Stimulated activated naive CD4-positive, alpha-beta T cell (primary cell): ENCODE measurements around the gene C16orf89.
A peak's percentile ranks its signal among the peaks of the same experiment; 100 is the strongest.
"Not testable (repeated sequence)": the region's sequence is repeated elsewhere in the genome, so short reads cannot be mapped to it uniquely, and the experiment has no call there.

Experiments
- DNase-seq, 6 experiments: peaks; one replicate each; lab custom pipeline; 2025; lab: John Stamatoyannopoulos, UW

C16orf89 gene

GRCh38 chr16:5060073-5060641, 5.6 kb downstream of the C16orf89 start:
- no peak for DNase-seq

GRCh38 chr16:5059386-5060072, 6.2 kb downstream of the C16orf89 start:
- DNase-seq = no peak

DNA sequence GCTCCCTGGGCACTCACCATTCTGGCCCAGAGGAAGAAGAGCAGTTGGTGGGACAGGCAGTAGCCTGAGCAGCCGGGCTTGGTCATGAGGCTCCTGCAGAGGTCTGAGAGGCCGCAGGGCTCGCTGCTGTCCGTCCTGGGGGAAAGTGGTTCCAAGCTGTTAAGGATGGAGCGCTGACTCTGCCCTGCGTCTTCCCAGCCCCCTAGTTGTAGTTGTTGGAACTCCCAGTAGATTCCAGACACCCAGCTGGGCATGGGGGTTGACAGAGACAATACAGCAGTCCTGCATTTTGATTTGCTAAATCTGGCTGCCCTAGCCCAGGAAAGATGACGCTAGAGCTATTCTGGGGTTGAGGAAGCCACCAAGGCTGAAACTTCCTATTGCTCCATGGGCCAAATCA, 7.3 kb downstream of the C16orf89 start:
- DNase-seq = no peak

GRCh38 chr16:5056352-5056751, 9.4 kb downstream of the C16orf89 start:
- DNase-seq = peak in 4 of 6 experiments; percentile 2 to 21 (median 12)

DNA sequence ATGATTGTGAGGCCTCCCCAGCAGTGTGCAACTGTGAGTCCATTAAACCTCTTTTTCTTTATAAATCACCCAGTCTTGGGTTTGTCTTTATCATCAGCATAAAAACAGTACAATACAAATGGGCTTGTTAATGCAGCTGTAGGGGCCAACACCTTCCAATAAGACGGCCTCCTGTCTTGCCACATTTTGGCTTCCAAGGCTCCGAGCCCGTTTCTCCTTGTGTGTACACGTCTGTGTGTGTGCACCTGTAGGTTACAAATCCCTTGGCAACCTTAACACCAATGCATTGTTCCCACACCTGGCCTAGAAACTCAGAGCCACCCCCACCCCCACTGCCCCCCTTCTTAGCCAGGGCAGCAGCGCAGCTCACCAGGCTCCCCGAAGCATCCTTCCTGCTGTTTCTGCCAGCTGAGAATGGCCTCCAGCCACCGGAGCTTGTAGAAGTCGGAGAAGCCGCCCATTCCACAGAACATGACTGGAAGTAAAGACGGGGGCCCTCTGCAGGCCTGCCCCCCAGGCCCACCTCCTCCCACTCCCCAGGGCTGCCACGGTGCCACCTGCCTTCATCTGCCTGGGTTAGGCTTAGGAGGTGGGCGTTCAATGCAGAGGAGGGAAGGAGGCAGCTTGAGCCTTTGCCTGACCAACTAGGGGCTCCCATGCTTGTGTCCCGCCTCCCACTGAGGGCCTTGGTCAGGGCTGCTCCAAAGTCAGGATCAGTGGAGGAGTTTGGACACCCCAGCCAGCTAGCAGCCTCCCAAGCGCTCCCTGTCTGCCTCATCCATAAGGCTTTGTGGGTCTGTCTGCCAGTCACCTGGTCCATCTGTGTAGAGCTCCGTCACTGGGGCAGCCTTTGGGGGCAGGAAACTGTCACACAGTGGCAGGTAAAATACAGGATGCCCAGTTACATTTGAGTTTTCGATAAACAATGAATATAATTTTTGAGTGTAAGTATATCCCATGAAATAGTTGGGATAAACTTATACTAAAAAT, 10.6 kb downstream of the C16orf89 start:
- no peak for DNase-seq

DNA sequence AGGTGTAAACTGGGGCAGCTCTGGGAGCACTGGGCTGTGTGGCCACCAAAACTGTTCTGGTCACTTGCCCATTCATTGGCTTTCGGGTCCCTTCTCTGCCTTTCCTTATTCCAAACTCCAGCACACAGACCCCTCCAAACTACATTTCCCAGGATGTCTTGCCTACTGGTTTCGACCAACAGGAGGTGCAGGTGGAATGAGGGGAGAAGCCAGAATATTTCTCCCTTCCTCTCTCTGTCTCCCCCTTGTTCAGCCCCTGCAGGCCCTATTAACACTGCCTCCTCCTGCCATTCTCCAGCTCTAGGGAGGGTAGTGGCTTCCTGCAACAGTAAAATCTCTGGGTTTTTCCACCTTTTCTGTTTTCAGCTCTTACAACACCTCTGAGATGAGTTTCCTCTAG, 18.8 kb downstream of the C16orf89 start:
- DNase-seq = no peak

GRCh38 chr16:5045499-5046115, 20.1 kb downstream of the C16orf89 start:
- no peak for DNase-seq

DNA sequence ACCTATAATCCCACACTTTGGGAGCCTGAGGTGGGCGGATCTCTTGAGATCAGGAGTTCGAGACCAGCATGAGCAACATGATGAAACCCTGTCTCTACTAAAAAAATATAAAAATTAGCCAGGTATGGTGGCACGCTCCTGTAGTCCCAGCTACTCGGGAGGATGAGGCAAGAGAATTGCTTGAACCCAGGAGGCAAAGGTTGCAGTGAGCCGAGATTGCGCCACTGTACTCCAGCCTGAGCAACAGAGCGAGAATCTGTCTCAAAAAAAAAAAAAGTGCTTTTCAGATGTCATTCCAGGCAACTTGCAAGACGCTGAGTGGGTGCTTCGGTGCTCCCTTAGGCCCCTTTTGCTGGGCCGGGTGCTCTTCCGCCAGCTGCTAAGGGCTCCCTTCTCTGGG, 21.2 kb downstream of the C16orf89 start:
- not testable (repeated sequence) for DNase-seq

GRCh38 chr16:5044011-5044540, 21.7 kb downstream of the C16orf89 start:
- no peak for DNase-seq

GRCh38 chr16:5042574-5043171, 23.1 kb downstream of the C16orf89 start:
- DNase-seq = no peak

DNA sequence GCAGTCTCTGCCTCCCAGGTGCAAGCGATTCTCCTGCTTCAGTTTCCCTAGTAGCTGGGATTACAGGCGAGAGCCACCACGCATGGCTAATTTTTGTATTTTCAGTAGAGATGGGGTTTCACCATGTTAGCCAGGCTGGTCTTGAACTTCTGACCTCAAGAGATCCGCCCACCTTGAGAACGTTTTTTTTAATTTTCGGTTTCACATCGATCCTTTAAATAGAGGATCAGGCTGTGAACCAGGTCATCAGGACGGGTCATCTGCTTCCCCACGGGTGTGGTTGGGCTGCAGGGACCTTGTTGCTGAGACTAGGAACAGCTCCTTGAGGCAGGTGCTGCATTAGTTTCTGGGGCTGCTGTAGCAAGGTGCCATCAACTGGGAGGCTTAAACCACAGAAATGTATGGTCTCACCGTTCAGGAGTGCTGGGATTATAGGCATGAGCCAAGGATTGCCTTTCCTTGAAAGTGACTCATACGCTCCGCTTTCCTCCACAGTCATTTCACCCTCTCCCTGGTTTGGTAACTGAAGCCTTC, 24.1 kb downstream of the C16orf89 start:
- no peak for DNase-seq

DNA sequence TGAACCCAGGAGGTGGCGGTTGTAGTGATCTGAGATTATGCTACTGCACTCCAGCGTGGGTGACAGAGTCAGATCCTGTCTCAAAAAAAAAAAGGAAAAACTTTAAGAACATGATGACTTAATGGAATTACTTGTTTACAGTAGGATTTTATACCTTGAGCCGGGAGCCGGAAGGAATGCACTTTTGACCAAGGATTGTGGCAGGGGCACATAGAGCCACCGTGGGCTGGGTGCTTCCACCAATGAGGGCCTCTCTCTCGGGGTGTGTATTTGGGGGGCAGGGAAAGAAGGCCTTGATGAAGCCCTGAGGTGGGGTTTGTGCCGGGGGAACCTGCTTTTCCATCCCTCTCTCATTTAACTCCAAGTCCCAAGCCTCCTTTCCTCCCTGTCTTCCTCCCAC, 25.3 kb downstream of the C16orf89 start:
- no peak for DNase-seq

DNA sequence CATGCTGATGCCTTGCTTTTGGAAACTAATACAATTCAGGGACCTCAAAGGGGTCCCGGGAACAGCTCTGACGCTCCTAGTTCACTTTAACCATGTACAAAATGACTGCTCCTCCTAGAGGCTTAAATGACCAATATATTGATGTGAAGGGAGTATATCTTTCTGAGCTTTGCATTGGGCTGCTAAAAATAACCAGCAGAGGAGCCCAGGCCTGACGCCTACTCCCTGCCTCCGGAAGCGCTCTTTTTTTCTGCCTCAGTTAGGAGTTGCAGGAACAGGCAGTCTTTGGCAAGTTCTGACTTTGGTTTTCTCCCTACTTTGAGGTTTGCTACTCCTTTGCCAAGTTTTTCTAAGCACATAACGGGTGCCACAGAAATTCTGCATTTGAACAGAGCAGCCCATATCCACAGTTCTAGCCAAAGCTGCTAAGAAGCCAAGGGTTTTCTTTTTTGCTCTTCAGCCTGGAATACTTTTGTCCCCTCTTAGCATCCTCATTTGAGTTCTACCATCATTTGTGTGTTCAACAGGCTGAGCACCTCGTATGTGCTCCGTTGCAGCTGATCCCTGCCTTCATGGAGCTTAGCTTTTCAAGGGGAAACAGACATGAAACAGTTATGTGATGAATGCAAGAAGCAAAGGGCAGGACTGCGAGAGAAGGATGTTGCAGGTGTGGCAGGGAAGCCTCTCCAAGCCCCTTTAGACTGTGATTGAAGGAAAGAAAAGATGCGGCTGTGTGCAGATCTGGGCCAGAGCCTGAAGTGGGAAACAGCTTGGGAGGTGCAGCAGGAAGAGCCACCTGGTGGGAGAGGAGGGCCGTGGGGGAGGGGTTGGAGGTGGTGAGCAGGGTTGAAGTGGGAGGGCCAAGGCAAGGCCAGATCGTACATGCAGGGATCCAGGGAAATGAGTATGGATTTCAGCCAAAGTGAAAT, 29.3 kb downstream of the C16orf89 start:
- no peak for DNase-seq

DNA sequence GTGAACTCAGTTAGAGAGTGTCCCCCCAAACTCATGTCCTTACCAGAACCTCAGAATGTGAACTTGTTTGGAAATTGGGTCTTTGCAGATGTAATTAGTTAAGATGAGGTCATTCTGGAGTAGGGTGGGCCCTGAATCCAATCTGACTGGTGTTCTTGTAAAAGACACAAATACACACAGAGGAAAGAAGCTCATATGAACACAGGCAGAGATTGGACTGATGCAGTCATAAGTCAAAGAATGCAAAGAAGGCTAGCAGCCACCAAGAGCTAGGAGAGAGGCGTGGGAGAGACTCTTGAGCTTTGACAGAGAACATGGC, 29.9 kb downstream of the C16orf89 start:
- DNase-seq = no peak

- no peak for DNase-seq
Observed at GRCh38 chr16:5034167-5034523, 31.6 kb downstream of the C16orf89 start.

DNA sequence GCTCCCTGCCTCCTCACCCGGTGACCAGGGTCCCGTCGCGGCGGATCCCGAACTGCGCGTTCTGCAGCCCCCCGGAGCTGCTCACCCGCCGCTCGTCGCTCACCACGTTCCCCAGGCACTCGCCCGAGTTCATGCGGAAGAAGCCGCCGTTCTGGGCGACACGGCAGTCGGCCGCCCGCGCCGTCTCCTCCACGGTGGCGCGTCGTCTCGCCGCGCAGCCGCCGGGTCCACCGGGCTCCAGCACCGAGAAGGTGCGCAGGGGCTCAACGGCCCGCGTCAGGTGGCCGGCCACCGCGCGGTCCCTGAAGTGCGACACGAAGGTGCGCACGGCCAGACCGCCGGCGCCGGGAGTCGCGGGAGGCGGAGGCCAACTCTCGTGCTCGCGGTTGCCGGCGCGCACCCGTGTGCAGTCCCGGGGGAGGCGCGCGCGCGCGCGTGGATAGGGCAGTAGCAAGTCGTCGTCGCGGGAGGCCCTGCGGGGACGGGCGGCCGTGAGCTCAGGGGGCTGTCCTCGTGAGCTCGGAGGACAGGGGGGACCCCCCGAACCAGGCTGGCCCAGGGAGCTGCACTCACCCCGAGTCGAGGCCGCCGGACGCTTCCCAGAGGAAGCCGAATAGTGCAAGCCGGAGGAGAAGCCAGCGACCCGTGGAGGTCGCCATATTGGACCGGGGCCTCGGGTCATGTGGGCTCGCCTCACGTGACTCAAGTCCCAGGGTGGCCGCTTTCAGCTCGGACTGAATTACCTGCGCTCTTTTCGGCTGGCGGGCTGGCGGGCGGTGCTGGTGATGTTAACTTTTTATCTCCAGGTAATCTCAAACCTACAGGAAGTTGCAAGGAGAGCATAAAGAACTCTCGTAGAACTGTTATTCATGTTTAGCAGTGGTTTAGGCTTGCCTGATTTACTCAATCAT, 32.2 kb downstream of the C16orf89 start, which contains the start of gene NAGPA:
NAGPA (minus strand) TSS at position 680 of the 911 bp plus-strand sequence; CDS start at position 659, 21 bp downstream.
- peak; percentile 74 to 93 (median 82) for DNase-seq

DNA sequence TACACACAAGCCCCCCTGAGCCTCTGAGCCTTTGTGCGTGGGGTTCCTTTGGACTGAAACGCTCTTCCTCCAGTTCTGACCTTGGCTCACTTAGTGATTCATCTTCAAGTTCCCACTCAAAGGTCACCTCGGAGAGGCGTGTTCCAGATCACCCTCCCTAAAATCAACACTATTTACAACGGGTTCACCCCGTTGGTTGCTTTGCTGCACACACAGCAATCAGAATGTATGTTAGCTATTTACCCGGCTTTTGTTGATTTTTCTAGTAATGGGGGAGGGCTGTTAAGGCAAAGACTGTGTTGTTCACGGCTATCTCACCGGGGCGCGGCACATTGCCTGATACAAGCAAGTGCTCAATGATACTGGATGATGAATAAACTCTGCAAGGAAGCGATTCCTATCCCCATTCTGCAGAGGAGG, 33.0 kb downstream of the C16orf89 start:
- peak in 1 of 6 experiments; percentile 25 for DNase-seq

DNA sequence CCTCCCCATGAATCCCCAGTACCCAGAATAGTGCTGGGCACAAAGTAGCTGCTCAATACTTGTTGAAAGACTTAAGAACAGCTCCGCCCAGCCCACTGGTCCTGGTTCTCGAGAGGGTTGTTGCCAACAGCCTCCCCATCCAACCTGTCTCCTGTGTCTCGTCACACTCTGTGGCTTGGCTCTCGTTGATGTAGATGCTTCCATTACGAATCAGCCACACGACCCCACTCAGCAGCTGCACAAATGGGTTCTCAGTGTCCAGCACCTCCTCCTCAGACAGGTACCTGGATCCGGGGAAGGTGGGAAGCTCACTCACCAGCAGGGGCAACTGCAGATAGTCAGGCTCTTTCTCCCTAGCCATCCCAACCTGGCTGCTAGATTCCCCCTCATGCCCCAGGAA, 34.2 kb downstream of the C16orf89 start:
- no peak for DNase-seq

GRCh38 chr16:5030251-5030870, 35.4 kb downstream of the C16orf89 start:
- no peak for DNase-seq
